Naive B cell (primary cell): ENCODE measurements around the gene CRIP1. TPM values are rescaled to one million over a fixed set of nuclear protein-coding genes. Genes with fewer than 3 reads are reported as not detected.

Experiments used
- ATAC-seq, 2 donors: fragments of 150-1000 bp; cut with Tn5 transposase; 2 replicates each; pipeline ENCODE4 v1.10.0; 2021; ENCODE audit warnings: low read depth in 2 of 2, mild to moderate bottlenecking in 2 of 2, moderate library complexity in 2 of 2
- DNase-seq: peaks from one replicate; pipeline ENCODE4 v3.0.0; 2022
- H3K27ac Mint-ChIP-seq, 6 donors: one replicate each; pipeline ENCODE4 v1.8.0; 2020 to 2022; ENCODE audit warnings: mild to moderate bottlenecking in 6 of 6, mixed read lengths in 6 of 6, moderate library complexity in 5 of 6, inconsistent platforms in 2 of 6
- H3K27me3 Mint-ChIP-seq, 3 donors: one replicate each; pipeline ENCODE4 v1.8.0; 2021 to 2022; ENCODE audit warnings: mixed read lengths in 3 of 3, mild to moderate bottlenecking in 1 of 3
- H3K36me3 Mint-ChIP-seq, 2 donors: one replicate each; pipeline ENCODE4 v1.8.0; 2020 to 2022; ENCODE audit warnings: mixed read lengths in 2 of 2, inconsistent platforms in 1 of 2, mild to moderate bottlenecking in 1 of 2
- H3K4me1 Mint-ChIP-seq, 3 donors: one replicate each; pipeline ENCODE4 v1.8.0; 2020 to 2022; ENCODE audit warnings: mixed read lengths in 3 of 3, inconsistent platforms in 1 of 3, mild to moderate bottlenecking in 1 of 3, moderate library complexity in 1 of 3
- H3K4me3 Mint-ChIP-seq, 8 donors: one replicate each; pipeline ENCODE4 v1.8.0; 2020 to 2022; ENCODE audit warnings: mild to moderate bottlenecking in 8 of 8, mixed read lengths in 8 of 8, moderate library complexity in 8 of 8, inconsistent platforms in 2 of 8
- H3K9me3 Mint-ChIP-seq, 7 donors: one replicate each; pipeline ENCODE4 v1.8.0; 2020 to 2022; ENCODE audit warnings: mixed read lengths in 7 of 7, mild to moderate bottlenecking in 5 of 7, inconsistent platforms in 2 of 7, moderate library complexity in 1 of 7
- polyA plus RNA-seq, 6 donors: library from polyadenylated mRNA; unstranded; fragments of 300-500 nt; fragmentation: Illumina TruSeq; gene quantifications; one replicate each; pipeline ENCODE4 v1.2.3, GENCODE V29; 2021; ENCODE audit warnings: low read depth in 6 of 6

The CRIP1 gene
- polyA plus RNA-seq, 6 donors from 2014 or later, result 115 to 495 (median 235) TPM

DNA sequence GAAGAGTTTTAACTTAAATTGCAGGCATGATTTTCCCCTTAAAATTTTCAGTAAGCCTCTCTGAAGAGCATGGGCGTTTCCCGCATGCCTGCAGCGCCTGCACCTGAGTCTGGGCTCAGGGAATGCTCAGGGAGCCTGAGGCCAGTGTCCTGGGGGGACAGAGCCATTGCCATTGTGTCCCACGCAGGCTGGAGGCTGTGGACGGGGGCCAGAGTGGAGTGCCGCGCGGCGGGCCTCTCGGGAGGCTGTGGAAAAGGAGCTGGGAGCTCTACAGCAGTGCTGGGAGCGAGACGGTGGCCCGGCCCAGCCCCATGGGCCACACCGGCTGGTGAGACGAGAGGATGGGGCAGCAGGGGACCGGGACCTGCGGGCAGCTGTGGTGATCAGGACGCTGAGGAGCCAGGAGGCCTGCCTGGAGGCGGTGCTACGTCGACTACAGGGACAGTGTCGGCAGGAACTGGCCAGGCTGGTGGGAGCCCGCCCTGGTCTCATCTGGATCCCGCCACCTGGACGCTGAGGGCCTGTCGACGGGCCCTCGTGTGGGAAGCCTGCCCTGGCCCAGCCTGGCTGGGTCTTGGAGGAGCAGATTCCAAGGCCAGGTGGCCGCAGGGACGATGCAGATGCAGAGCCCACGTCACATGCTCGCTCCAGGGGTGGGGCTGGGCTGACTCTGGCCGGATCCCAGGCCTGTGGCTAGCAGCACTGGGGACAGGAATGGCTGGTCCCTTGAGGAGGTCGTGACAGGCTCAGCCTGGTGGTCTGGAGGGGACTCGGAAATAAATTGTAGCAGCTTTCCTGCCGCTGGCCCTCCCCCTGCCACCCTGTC lies 12.0 kb downstream of the CRIP1 start:
- Mint-ChIP-seq H3K27ac (peak overlapping the region in 1 of 6 donors; percentile 61), H3K4me1 (peaks cover 0 to 4% (median 0%) of the 10 kb centered on the region in 3 donors), H3K9me3 (no peaks in the 10 kb centered on the region), H3K36me3 (no peaks in the 10 kb centered on the region), H3K27me3 (peaks cover 0 to 8% (median 5%) of the 10 kb centered on the region in 3 donors), H3K4me3 (no peak overlapping the region)
- no peak for DNase-seq
- no peak for ATAC-seq

DNA sequence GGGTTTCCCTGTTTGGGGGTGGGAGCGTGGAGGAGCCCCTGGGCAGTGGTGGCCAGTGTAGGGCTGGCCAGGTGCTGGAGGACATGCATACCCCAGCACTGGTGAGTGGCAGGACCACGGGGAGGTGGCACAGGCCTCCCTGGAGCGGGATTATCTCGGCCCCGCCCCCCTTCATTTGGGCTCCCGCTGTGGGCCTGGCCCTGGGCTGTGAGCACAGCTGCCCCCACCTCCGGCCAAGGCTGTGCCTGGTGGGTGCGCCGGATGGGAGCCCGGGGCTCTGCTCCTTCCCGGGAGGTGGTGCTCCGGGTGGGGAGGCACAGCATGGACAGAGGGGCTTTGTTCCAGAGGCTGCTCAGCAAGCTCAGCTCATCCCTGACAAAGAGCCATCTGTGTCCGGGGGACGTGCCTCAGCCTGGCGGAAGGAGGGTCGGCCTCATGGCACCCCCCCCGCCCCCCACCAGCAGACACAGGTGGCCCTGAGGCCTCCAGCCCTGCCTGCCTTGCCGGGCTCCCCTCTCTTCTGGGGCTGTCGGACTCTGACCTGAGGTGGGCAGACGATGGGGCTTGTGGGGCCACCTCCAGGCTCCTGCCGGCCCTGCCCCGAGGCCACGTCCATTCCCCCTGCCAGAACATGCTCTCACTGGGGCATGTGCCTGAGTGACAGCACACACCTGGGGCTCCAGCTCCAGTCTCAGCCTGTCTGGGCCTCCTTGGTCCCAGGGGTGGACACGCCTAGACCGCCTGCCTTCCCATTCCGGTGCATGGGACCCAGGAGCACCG lies 12.8 kb downstream of the CRIP1 start:
- ATAC-seq (no peak), DNase-seq (no peak)
- H3K27me3 Mint-ChIP-seq, result peaks cover 0 to 8% (median 5%) of the 10 kb centered on the region in 3 donors
- H3K9me3 Mint-ChIP-seq, result no peaks in the 10 kb centered on the region
- H3K27ac Mint-ChIP-seq, result peak overlapping the region in 1 of 6 donors; percentile 61
- peaks cover 0 to 4% (median 0%) of the 10 kb centered on the region in 3 donors for H3K4me1 Mint-ChIP-seq
- no peaks in the 10 kb centered on the region for H3K36me3 Mint-ChIP-seq
- no peak overlapping the region for H3K4me3 Mint-ChIP-seq

DNA sequence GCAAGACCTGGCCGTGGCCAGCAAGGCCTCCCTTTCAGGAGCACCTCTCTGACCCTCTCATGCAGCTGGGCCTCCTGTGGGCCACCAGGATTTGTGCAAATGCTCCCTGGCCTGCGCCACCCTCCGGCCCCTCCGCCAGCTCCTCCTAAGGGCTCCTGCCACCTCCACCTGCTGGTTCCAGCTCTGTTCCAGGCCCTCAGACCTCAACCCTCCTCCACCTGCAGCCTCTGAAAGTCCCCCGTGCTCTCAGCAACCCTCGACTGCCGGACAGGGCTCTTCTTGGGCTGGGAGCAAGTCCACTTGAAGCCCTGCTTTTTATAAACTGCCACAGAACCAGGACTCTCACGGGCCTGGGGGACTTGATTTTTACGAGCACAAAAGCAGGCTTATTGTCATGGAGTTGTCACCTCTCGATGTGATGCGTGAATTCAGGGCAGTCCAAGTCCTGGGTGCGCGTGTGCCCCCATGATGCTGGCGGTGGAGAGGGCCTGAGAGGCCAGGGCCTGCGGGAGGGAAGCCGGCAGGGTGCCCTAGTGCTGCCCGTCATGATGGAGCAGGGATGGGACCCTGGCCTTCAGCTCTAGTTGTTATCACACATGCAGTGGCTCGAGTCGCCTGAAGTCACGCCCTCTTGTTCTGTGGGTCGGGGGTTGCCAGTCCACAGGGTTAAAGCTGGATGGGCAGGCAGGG lies 13.5 kb downstream of the CRIP1 start:
- Mint-ChIP-seq H3K27me3 (peaks cover 0 to 8% (median 5%) of the 10 kb centered on the region in 3 donors), H3K36me3 (no peaks in the 10 kb centered on the region), H3K4me1 (peaks cover 0 to 4% (median 0%) of the 10 kb centered on the region in 3 donors), H3K27ac (peak overlapping the region in 2 of 6 donors; percentile 33 to 54), H3K4me3 (no peak overlapping the region), H3K9me3 (no peaks in the 10 kb centered on the region)
- ATAC-seq, result no peak
- DNase-seq, result no peak

DNA sequence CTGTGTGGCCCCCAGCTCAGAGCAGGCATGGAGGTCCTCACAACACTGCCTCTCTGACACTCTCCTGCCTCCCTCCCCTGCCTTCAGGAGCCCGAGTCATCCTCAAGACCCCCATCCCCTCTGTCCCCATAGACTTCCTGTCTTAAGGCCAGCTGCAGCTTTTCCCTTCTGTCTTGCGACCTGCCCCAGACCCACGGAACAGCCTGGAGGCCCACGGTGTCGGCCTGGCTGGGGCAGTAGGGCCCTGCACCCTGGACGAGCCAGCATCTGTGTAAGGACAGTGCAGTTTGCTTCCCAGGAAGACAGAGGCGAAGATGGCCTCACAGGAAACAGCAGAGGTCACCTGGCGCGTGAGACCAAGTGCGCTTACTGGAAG lies 14.0 kb downstream of the CRIP1 start:
- peak overlapping the region in 1 of 6 donors; percentile 54 for H3K27ac Mint-ChIP-seq
- ATAC-seq (no peak), DNase-seq (no peak)
- H3K9me3 Mint-ChIP-seq, result no peaks in the 10 kb centered on the region
- no peak overlapping the region for H3K4me3 Mint-ChIP-seq
- H3K27me3 Mint-ChIP-seq, result peaks cover 0 to 8% (median 5%) of the 10 kb centered on the region in 3 donors
- no peaks in the 10 kb centered on the region for H3K36me3 Mint-ChIP-seq
- H3K4me1 Mint-ChIP-seq, result peaks cover 0 to 4% (median 0%) of the 10 kb centered on the region in 3 donors

DNA sequence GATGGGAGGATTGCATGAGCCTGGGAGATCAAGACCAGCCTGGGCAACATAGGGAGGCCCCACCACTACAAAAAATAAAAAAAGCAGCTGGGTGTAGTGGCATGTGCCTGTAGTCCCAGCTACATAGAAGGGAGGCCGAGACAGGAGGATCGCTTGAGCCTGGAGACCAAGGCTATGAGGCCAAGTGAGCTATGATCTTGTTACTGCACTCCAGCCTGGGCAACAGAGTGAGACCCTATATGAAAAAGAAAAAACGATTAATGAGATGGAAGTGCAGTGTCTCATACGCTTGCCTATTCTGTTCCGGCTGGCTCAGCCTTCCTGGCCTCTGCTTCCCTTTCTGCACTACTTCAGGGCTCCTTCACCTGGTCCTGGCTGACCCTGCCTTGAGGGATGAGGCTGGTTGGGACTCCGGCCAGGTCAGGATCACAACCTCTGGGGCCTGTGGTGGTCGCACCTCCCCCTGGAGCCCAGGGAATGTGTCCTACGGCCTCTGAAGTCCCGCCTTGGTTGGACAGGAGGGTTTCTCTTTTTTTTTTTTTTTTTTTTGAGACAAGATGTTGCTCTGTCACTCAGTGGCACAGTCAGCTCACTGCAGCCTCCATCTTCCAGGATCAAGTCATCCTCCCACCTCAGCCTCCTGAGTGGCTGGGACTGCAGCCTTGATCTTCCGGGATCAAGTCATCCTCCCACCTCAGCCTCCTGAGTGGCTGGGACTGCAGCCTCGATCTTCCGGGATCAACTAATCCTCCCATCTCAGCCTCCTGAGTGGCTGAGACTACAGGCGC lies 15.0 kb downstream of the CRIP1 start:
- H3K9me3 Mint-ChIP-seq, result no peaks in the 10 kb centered on the region
- peak overlapping the region in 1 of 6 donors; percentile 53 for H3K27ac Mint-ChIP-seq

DNA sequence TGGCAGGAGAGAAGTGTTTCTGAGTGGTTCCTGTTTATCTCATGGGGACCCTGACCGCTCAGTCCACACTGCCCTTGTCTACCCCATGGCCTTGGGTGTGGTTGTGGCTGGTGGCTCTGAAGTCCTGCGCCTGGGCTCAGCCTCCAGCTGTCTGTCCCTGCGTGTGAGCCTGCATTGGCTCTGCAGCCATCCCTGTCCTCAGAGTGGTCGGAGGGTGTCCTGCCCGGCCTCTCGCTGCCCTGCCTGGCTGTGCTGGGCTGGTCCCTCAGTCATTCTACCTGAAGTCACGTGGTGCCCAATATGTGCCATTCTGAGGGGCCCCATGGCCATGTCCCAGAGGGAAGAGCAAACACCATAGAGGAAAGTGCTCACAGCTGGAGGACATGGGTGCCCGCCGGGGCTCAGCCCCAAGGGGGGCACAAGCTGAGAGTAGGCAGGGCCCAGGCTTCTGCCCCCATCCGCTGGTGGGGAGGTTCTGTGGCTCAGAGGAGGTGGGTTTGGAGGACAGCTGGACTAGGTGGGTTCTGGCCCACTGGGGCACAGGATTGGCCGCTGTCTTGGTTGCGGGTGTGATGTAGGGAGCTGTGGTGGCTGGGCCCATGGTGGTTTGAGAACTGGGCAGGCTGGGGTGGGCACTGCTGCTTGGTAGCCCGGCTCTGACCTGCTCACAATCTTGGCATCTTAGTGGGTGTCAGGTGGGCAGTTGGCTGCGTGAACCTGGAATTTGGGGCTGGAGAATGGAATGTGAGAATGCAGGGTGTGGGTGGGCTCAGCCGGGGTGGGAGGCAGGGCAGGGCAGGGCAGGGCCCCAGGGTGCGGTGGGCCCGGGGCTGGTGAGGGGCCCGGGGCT lies 16.0 kb downstream of the CRIP1 start:
- no peaks in the 10 kb centered on the region for H3K36me3 Mint-ChIP-seq
- ATAC-seq (no peak), DNase-seq (no peak)
- peaks cover 0 to 4% (median 0%) of the 10 kb centered on the region in 3 donors for H3K4me1 Mint-ChIP-seq
- H3K27ac Mint-ChIP-seq, result peak overlapping the region in 3 of 6 donors; percentile 33 to 79 (median 73)
- peak overlapping the region in 2 of 8 donors; percentile 35 to 41 for H3K4me3 Mint-ChIP-seq
- peaks cover under 1 to 14% (median 6%) of the 10 kb centered on the region in 3 donors for H3K27me3 Mint-ChIP-seq
- no peaks in the 10 kb centered on the region for H3K9me3 Mint-ChIP-seq

More for the DNA sequence above, 15.0 kb downstream of the CRIP1 start:
- H3K36me3 Mint-ChIP-seq, result no peaks in the 10 kb centered on the region
- peaks cover 0 to 8% (median 5%) of the 10 kb centered on the region in 3 donors for H3K27me3 Mint-ChIP-seq
- H3K4me3 Mint-ChIP-seq, result no peak overlapping the region
- no peak for DNase-seq
- ATAC-seq, result no peak
- H3K4me1 Mint-ChIP-seq, result peaks cover 0 to 4% (median 0%) of the 10 kb centered on the region in 3 donors

DNA sequence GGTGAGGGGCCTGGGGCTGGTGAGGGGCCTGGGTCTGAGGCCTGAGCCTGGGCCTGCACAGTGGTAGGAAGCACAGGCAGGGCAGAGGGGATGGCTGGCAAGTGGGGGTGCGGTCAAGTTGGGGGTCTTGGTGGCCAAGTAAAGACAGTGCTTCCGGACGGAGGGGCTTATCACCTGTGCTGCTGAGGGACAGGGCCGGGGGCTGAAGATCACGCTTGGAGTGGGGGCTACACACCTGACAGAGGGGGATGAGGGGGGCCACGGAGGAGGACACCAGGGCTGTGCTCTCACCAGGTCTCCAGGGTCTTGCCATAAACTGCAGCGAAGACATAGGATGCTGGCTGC lies 16.6 kb downstream of the CRIP1 start:
- Mint-ChIP-seq H3K27me3 (peaks cover 5 to 19% (median 11%) of the 10 kb centered on the region in 3 donors), H3K27ac (peak overlapping the region in 1 of 6 donors; percentile 73), H3K4me1 (peaks cover 0 to 4% (median 0%) of the 10 kb centered on the region in 3 donors), H3K9me3 (no peaks in the 10 kb centered on the region), H3K36me3 (no peaks in the 10 kb centered on the region), H3K4me3 (no peak overlapping the region)
- DNase-seq (no peak), ATAC-seq (no peak)

DNA sequence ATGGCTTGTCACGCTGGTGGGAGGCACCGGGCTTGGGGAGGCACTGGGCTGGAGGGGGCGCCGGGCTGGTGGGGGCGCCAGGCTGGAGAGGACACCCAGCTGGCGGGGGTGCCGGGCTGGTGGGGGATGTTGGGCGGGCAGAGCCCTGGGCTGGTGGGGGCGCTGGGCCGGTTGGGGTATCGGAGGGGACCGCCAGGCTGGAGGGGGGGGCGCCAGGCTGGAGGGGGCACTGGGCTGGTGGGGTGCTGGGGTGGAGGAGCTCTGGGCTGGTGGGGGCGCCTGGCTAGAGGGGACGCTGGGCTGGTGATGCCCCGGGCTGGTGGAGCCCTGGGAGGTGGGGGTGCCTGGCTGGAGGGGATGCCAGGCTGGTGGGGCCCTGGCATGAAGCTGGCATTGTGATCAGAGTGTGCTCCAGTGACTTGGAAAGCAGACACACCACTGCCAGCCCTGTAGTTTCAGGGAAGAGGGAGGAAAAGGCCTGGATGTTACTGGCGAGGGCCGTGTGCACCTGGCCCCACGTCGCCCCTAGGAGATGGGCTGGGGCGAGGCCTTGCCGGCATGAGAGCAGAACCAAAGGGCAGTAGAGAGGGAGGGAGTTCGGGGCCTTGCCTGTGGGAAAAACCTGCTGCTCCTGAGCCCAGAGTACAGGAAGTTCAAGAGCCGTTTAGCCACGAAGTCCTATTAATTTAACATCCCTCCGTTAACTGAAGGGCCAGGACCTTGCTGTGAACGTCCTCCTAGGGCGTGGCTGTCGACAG lies 17.4 kb downstream of the CRIP1 start:
- H3K4me3 Mint-ChIP-seq, result no peak overlapping the region
- DNase-seq, result no peak
- peak overlapping the region in 3 of 6 donors; percentile 52 to 73 (median 61) for H3K27ac Mint-ChIP-seq
- peaks cover 11 to 27% (median 17%) of the 10 kb centered on the region in 3 donors for H3K27me3 Mint-ChIP-seq
- H3K9me3 Mint-ChIP-seq, result no peaks in the 10 kb centered on the region
- H3K36me3 Mint-ChIP-seq, result no peaks in the 10 kb centered on the region
- H3K4me1 Mint-ChIP-seq, result peaks cover 0 to 4% (median 0%) of the 10 kb centered on the region in 3 donors
- no peak for ATAC-seq

DNA sequence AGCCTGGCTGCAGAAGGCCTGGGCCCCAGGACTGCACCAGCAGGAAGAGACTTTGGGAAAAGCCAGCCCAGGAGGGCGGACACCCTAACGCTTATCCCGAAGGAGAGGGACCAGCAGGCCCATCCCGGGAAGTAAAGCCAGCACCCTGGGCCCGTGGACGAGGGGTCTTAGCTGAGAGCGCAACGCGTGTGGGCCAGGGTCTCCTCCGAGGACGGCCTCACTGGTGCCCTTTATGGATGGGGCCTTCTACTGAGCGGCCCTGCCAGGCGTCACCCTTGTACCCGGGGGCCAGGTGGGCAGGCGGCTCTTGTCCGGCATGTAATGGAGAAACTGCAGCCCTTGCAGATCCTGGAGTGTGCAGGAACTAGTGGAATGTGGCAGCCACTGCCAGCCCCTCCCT lies 18.4 kb downstream of the CRIP1 start:
- no peaks in the 10 kb centered on the region for H3K36me3 Mint-ChIP-seq

DNA sequence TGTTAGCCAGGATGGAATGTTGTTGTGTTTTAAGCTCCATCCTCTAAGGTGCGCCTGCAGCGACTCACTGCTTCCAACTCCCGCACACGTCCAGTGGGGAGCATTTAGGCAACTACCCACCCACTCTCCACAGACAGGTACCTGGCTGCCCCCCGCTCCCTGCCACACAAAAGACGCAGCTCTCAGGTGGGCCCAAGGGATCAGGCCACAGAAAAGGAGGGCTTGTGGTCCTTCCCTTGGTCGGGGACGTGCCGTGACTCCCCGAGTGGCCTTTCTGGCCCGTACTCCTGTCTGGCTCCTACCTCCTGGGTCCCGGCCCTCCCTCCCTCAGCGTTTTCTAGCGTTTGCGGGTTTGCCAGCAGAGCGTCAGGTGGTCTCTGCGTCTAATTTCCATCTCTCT lies 20.6 kb downstream of the CRIP1 start:
- no peak overlapping the region for H3K4me3 Mint-ChIP-seq
- H3K4me1 Mint-ChIP-seq, result peaks cover 5 to 7% (median 5%) of the 10 kb centered on the region in 3 donors
- no peaks in the 10 kb centered on the region for H3K9me3 Mint-ChIP-seq
- no peak for DNase-seq
- H3K27ac Mint-ChIP-seq, result no peak overlapping the region
- H3K27me3 Mint-ChIP-seq, result peaks cover 20 to 31% (median 27%) of the 10 kb centered on the region in 3 donors
- no peaks in the 10 kb centered on the region for H3K36me3 Mint-ChIP-seq
- no peak for ATAC-seq

More for the DNA sequence above, 18.4 kb downstream of the CRIP1 start:
- peaks cover 12 to 27% (median 17%) of the 10 kb centered on the region in 3 donors for H3K27me3 Mint-ChIP-seq
- DNase-seq, result no peak
- H3K9me3 Mint-ChIP-seq, result no peaks in the 10 kb centered on the region
- no peak overlapping the region for H3K27ac Mint-ChIP-seq
- no peak for ATAC-seq
- H3K4me1 Mint-ChIP-seq, result peaks cover 0 to 4% (median 0%) of the 10 kb centered on the region in 3 donors
- no peak overlapping the region for H3K4me3 Mint-ChIP-seq

DNA sequence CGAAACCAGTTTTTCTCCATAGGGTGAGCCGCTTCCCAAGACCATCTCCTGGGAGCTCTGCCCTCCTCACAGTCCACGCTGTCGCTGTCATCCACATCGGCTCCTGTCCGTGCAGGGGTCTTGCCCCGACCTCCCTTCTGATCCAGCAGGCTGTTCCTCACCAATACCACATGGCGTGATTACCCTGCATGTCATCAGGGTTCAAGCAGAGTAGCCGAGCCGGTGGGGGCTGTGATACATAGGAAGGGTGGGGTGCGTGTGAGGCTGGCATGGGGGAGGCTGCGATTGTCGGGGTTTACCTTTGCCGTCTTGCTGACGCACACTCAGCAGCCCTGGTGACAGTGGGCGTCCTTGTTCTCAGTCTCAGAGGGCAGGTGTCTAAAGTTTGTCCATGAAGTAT lies 21.4 kb downstream of the CRIP1 start:
- Mint-ChIP-seq H3K4me3 (no peak overlapping the region), H3K27ac (no peak overlapping the region), H3K4me1 (peaks cover 3 to 5% (median 5%) of the 10 kb centered on the region in 3 donors), H3K27me3 (peaks cover 20 to 32% (median 20%) of the 10 kb centered on the region in 3 donors), H3K36me3 (no peaks in the 10 kb centered on the region), H3K9me3 (no peaks in the 10 kb centered on the region)
- DNase-seq (no peak), ATAC-seq (no peak)
